ENCODE measurements around the gene IGFLR1. TPM values are rescaled to one million over a fixed set of nuclear protein-coding genes. Genes with fewer than 3 reads are reported as not detected.

IGFLR1 gene
- total and polyA plus RNA-seq, 2 donors (not counting 3 experiments of a cell fraction or from before 2014, with no cell fraction given) = 2.6 to 7.6 TPM

- Histone ChIP-seq H3K4me3 (replicated peaks in 1 of 3; ENCODE audit: insufficient read depth in 1 of 3, low read depth in 1 of 3, low read length in 3 of 3) (no peak overlapping the region), H3K9me3 (replicated peaks; ENCODE audit: control insufficient read depth, insufficient read depth, low read length) (no peaks in the 10 kb centered on the region), H4K20me1 (replicated peaks; ENCODE audit: control insufficient read depth, extremely low read depth, insufficient read depth, low read length) (no peaks in the 10 kb centered on the region), H3K36me3 (ENCODE audit: control insufficient read depth in 2 of 2, extremely low read depth in 1 of 2, insufficient read depth in 2 of 2, low read length in 2 of 2) (peaks cover 13 to 75% of the 10 kb centered on the region in 2 experiments), H2AFZ (ENCODE audit: low read depth, low read length) (no peak overlapping the region), H3K9me1 (replicated peaks; ENCODE audit: control insufficient read depth, extremely low read depth, insufficient read depth, low read length) (no peaks in the 10 kb centered on the region), H3K4me2 (ENCODE audit: insufficient read depth, low read length) (no peak overlapping the region), H3K79me2 (ENCODE audit: control insufficient read depth, insufficient read depth, low read length) (no peaks in the 10 kb centered on the region), H3K27me3 (ENCODE audit: control insufficient read depth in 2 of 2, insufficient read depth in 2 of 2, low read length in 2 of 2) (no peaks in the 10 kb centered on the region), H3K27ac (ENCODE audit: insufficient read depth, low read depth, low read length) (no peak overlapping the region), H3K9ac (replicated peaks; ENCODE audit: extremely low read depth, insufficient read depth, low read length) (no peak overlapping the region), H3K4me1 (ENCODE audit: control insufficient read depth, extremely low read depth, insufficient read depth, low read length) (no peaks in the 10 kb centered on the region)
- no TSS peak for BruUV-seq (replicated peaks)
- FAIRE-seq = no peak
- ChIA-PET POLR2A (no interaction called here), CTCF (no interaction called here)
- TF ChIP-seq POLR2A (IDR thresholded peaks at IDR 0.05; ENCODE audit: low read depth, low read length) (no peak), GATA2 (IDR thresholded peaks at IDR 0.05; ENCODE audit: insufficient read depth, insufficient read length, low read depth, low read length) (no peak), EZH2 (IDR thresholded peaks at IDR 0.05; ENCODE audit: borderline replicate concordance, low read depth, low read length, severe bottlenecking) (no peak), JUN (IDR thresholded peaks at IDR 0.05; ENCODE audit: borderline replicate concordance, insufficient read depth, insufficient read length, low read depth) (no peak)
- intact Hi-C loops (cut with micrococcal nuclease) = no loop called here
- dilution Hi-C loops (cut with MboI; ENCODE audit: extremely low pct_ligation_motif_present, low sequenced_read_pairs) = no loop called here
- DNase-seq (ENCODE audit: low read depth, low spot score) = no peak
Measured at GRCh38 chr19:35733180-35734125, 8.8 kb downstream of the IGFLR1 start.

- Histone ChIP-seq H4K20me1 (replicated peaks; ENCODE audit: control insufficient read depth, extremely low read depth, insufficient read depth, low read length) (no peaks in the 10 kb centered on the region), H3K79me2 (ENCODE audit: control insufficient read depth, insufficient read depth, low read length) (no peaks in the 10 kb centered on the region), H3K27ac (ENCODE audit: insufficient read depth, low read depth, low read length) (no peak overlapping the region), H3K4me3 (replicated peaks in 1 of 3; ENCODE audit: insufficient read depth in 1 of 3, low read depth in 1 of 3, low read length in 3 of 3) (no peak overlapping the region), H3K27me3 (ENCODE audit: control insufficient read depth in 2 of 2, insufficient read depth in 2 of 2, low read length in 2 of 2) (no peaks in the 10 kb centered on the region), H3K9me1 (replicated peaks; ENCODE audit: control insufficient read depth, extremely low read depth, insufficient read depth, low read length) (no peaks in the 10 kb centered on the region), H3K9ac (replicated peaks; ENCODE audit: extremely low read depth, insufficient read depth, low read length) (no peak overlapping the region), H3K9me3 (replicated peaks; ENCODE audit: control insufficient read depth, insufficient read depth, low read length) (no peaks in the 10 kb centered on the region), H2AFZ (ENCODE audit: low read depth, low read length) (no peak overlapping the region), H3K4me1 (ENCODE audit: control insufficient read depth, extremely low read depth, insufficient read depth, low read length) (no peaks in the 10 kb centered on the region), H3K36me3 (ENCODE audit: control insufficient read depth in 2 of 2, extremely low read depth in 1 of 2, insufficient read depth in 2 of 2, low read length in 2 of 2) (peaks cover 13 to 72% of the 10 kb centered on the region in 2 experiments), H3K4me2 (ENCODE audit: insufficient read depth, low read length) (no peak overlapping the region)
- ChIA-PET POLR2A (no interaction called here), CTCF (interaction anchor here (0.5 kb wide), 1 partner anchor 11 kb away, joined by 5 read pairs; no protein-coding TSS in a partner anchor)
- no peak for DNase-seq (ENCODE audit: low read depth, low spot score)
- no TSS peak for BruUV-seq (replicated peaks)
- no peak for FAIRE-seq
- intact Hi-C loops (cut with micrococcal nuclease) = no loop called here
- no peak for TF ChIP-seq MAX (IDR thresholded peaks at IDR 0.05; ENCODE audit: insufficient read depth, insufficient read length)
- TF ChIP-seq CTCF (IDR thresholded peaks at IDR 0.05; ENCODE audit: extremely low read depth in 1 of 2, insufficient read depth in 1 of 2, low read depth in 1 of 2, low read length in 2 of 2) = no peak
- TF ChIP-seq MYC (IDR thresholded peaks at IDR 0.05; ENCODE audit: low read depth, low read length) = no peak
- TF ChIP-seq POLR2AphosphoS5 (IDR thresholded peaks at IDR 0.05; ENCODE audit: insufficient read depth, low read depth, low read length) = no peak
- no peak for TF ChIP-seq EZH2 (IDR thresholded peaks at IDR 0.05; ENCODE audit: borderline replicate concordance, low read depth, low read length, severe bottlenecking)
- no peak for TF ChIP-seq POLR2A (IDR thresholded peaks at IDR 0.05; ENCODE audit: low read depth, low read length)
- no peak for TF ChIP-seq JUN (IDR thresholded peaks at IDR 0.05; ENCODE audit: borderline replicate concordance, insufficient read depth, insufficient read length, low read depth)
- TF ChIP-seq GATA2 (IDR thresholded peaks at IDR 0.05; ENCODE audit: insufficient read depth, insufficient read length, low read depth, low read length) = no peak
- TF ChIP-seq FOS (IDR thresholded peaks at IDR 0.05; ENCODE audit: borderline replicate concordance, insufficient read depth, low read length) = no peak
- dilution Hi-C loops (cut with MboI; ENCODE audit: extremely low pct_ligation_motif_present, low sequenced_read_pairs) = no loop called here
Measured at GRCh38 chr19:35732540-35733179, 9.6 kb downstream of the IGFLR1 start.
